ENCODE results near the gene PHF24. TPM values are rescaled to one million over a fixed set of nuclear protein-coding genes. Genes with fewer than 3 reads are reported as not detected.
"Not testable (repeated sequence)": the region's sequence is repeated elsewhere in the genome, so short reads cannot be mapped to it uniquely, and the experiment has no call there.

PHF24 gene
- total RNA-seq, 1 experiment from 2014 or later = not detected

- not testable (repeated sequence) for H3K4me1 ChIP-seq (ENCODE audit: low read length); H3K9me3 ChIP-seq (ENCODE audit: low read length); H3K9ac ChIP-seq (ENCODE audit: low read length); H3K36me3 ChIP-seq (ENCODE audit: insufficient read depth, low read length); H2AFZ ChIP-seq (ENCODE audit: low read length); H3K4me2 ChIP-seq (ENCODE audit: low read depth, low read length, poor library complexity, severe bottlenecking); DNase-seq; H3K79me2 ChIP-seq (ENCODE audit: low read length); H3K27ac ChIP-seq (ENCODE audit: low read length); H4K20me1 ChIP-seq (ENCODE audit: insufficient read depth, low read depth, low read length); H3K27me3 ChIP-seq (ENCODE audit: low read length); H3K9me2 ChIP-seq (replicated peaks; ENCODE audit: insufficient read depth, low read length); H3K4me3 ChIP-seq (ENCODE audit: low read length)
These were observed 46.2 kb downstream of the PHF24 start for GRCh38 chr9:35004299-35004698.

GRCh38 chr9:35010351-35010958 lies 52.4 kb downstream of the PHF24 start:
- peaks cover 53% of the 10 kb centered on the region for H3K36me3 ChIP-seq (ENCODE audit: insufficient read depth, low read length)
- no peaks in the 10 kb centered on the region for H3K27me3 ChIP-seq (ENCODE audit: low read length)
- no peak overlapping the region for H2AFZ ChIP-seq (ENCODE audit: low read length)
- H3K9me3 ChIP-seq (ENCODE audit: low read length) = peaks cover 3% of the 10 kb centered on the region; the same call in 1 of the 2 replicates
- H3K27ac ChIP-seq (ENCODE audit: low read length) = no peak overlapping the region
- no peaks in the 10 kb centered on the region for H4K20me1 ChIP-seq (ENCODE audit: insufficient read depth, low read depth, low read length)
- DNase-seq = no peak
- H3K4me1 ChIP-seq (ENCODE audit: low read length) = no peaks in the 10 kb centered on the region
- no peak overlapping the region for H3K9ac ChIP-seq (ENCODE audit: low read length)
- H3K4me2 ChIP-seq (ENCODE audit: low read depth, low read length, poor library complexity, severe bottlenecking) = no peak overlapping the region
- no peaks in the 10 kb centered on the region for H3K79me2 ChIP-seq (ENCODE audit: low read length)
- H3K4me3 ChIP-seq (ENCODE audit: low read length) = no peak overlapping the region
- H3K9me2 ChIP-seq (replicated peaks; ENCODE audit: insufficient read depth, low read length) = no peaks in the 10 kb centered on the region

GRCh38 chr9:35014517-35014916 lies 56.4 kb downstream of the PHF24 start:
- Histone ChIP-seq H3K9ac (ENCODE audit: low read length) (no peak overlapping the region), H3K79me2 (ENCODE audit: low read length) (no peaks in the 10 kb centered on the region), H2AFZ (ENCODE audit: low read length) (no peak overlapping the region), H3K4me3 (ENCODE audit: low read length) (no peak overlapping the region), H3K27me3 (ENCODE audit: low read length) (no peaks in the 10 kb centered on the region), H3K9me3 (ENCODE audit: low read length) (peaks cover 3% of the 10 kb centered on the region; the same call in 1 of the 2 replicates), H3K4me1 (ENCODE audit: low read length) (peaks cover 3% of the 10 kb centered on the region; the same call in 1 of the 2 replicates), H3K27ac (ENCODE audit: low read length) (no peak overlapping the region), H3K36me3 (ENCODE audit: insufficient read depth, low read length) (peaks cover 72% of the 10 kb centered on the region), H3K9me2 (replicated peaks; ENCODE audit: insufficient read depth, low read length) (no peaks in the 10 kb centered on the region), H4K20me1 (ENCODE audit: insufficient read depth, low read depth, low read length) (no peaks in the 10 kb centered on the region), H3K4me2 (ENCODE audit: low read depth, low read length, poor library complexity, severe bottlenecking) (no peak overlapping the region)
- DNase-seq = no peak

- H3K27me3 ChIP-seq (ENCODE audit: low read length); H3K79me2 ChIP-seq (ENCODE audit: low read length); H3K9me2 ChIP-seq (replicated peaks; ENCODE audit: insufficient read depth, low read length); H3K4me2 ChIP-seq (ENCODE audit: low read depth, low read length, poor library complexity, severe bottlenecking); H3K9me3 ChIP-seq (ENCODE audit: low read length); H3K9ac ChIP-seq (ENCODE audit: low read length); H3K27ac ChIP-seq (ENCODE audit: low read length); H4K20me1 ChIP-seq (ENCODE audit: insufficient read depth, low read depth, low read length); H3K4me3 ChIP-seq (ENCODE audit: low read length); DNase-seq; H2AFZ ChIP-seq (ENCODE audit: low read length): not testable (repeated sequence)
- Histone ChIP-seq H3K4me1 (ENCODE audit: low read length) (peaks cover 11% of the 10 kb centered on the region), H3K36me3 (ENCODE audit: insufficient read depth, low read length) (peaks cover 16% of the 10 kb centered on the region)
These were observed 65.4 kb downstream of the PHF24 start for GRCh38 chr9:35023443-35023842.

- Histone ChIP-seq H3K27me3 (ENCODE audit: low read length) (no peaks in the 10 kb centered on the region), H3K79me2 (ENCODE audit: low read length) (no peaks in the 10 kb centered on the region), H3K36me3 (ENCODE audit: insufficient read depth, low read length) (peaks cover 8% of the 10 kb centered on the region; the same call in 1 of the 2 replicates), H3K9me2 (replicated peaks; ENCODE audit: insufficient read depth, low read length) (no peaks in the 10 kb centered on the region), H3K9ac (ENCODE audit: low read length) (no peak overlapping the region), H3K9me3 (ENCODE audit: low read length) (no peaks in the 10 kb centered on the region), H2AFZ (ENCODE audit: low read length) (no peak overlapping the region), H3K4me3 (ENCODE audit: low read length) (no peak overlapping the region), H3K27ac (ENCODE audit: low read length) (no peak overlapping the region), H3K4me2 (ENCODE audit: low read depth, low read length, poor library complexity, severe bottlenecking) (no peak overlapping the region), H4K20me1 (ENCODE audit: insufficient read depth, low read depth, low read length) (no peaks in the 10 kb centered on the region), H3K4me1 (ENCODE audit: low read length) (peaks cover 30% of the 10 kb centered on the region)
- no peak for DNase-seq
These were observed 68.6 kb downstream of the PHF24 start for GRCh38 chr9:35026671-35027070.

- no peak overlapping the region for H3K9ac ChIP-seq (ENCODE audit: low read length)
- H3K27ac ChIP-seq (ENCODE audit: low read length) = peak overlapping the region; percentile 53
- no peaks in the 10 kb centered on the region for H3K79me2 ChIP-seq (ENCODE audit: low read length)
- H3K27me3 ChIP-seq (ENCODE audit: low read length) = no peaks in the 10 kb centered on the region
- H3K9me3 ChIP-seq (ENCODE audit: low read length) = no peaks in the 10 kb centered on the region
- no peak overlapping the region for H2AFZ ChIP-seq (ENCODE audit: low read length)
- DNase-seq = no peak
- peaks cover 8% of the 10 kb centered on the region; the same call in 1 of the 2 replicates for H3K36me3 ChIP-seq (ENCODE audit: insufficient read depth, low read length)
- H3K9me2 ChIP-seq (replicated peaks; ENCODE audit: insufficient read depth, low read length) = no peaks in the 10 kb centered on the region
- no peaks in the 10 kb centered on the region for H4K20me1 ChIP-seq (ENCODE audit: insufficient read depth, low read depth, low read length)
- H3K4me1 ChIP-seq (ENCODE audit: low read length) = peaks cover 30% of the 10 kb centered on the region
- H3K4me2 ChIP-seq (ENCODE audit: low read depth, low read length, poor library complexity, severe bottlenecking) = no peak overlapping the region
- H3K4me3 ChIP-seq (ENCODE audit: low read length) = no peak overlapping the region
These were observed 69.3 kb downstream of the PHF24 start for GRCh38 chr9:35027374-35027773.

GRCh38 chr9:35027860-35028259 lies 69.8 kb downstream of the PHF24 start:
- Histone ChIP-seq H3K36me3 (ENCODE audit: insufficient read depth, low read length) (peaks cover 8% of the 10 kb centered on the region; the same call in 1 of the 2 replicates), H3K4me3 (ENCODE audit: low read length) (no peak overlapping the region), H3K9ac (ENCODE audit: low read length) (no peak overlapping the region), H2AFZ (ENCODE audit: low read length) (no peak overlapping the region), H3K27me3 (ENCODE audit: low read length) (no peaks in the 10 kb centered on the region), H3K79me2 (ENCODE audit: low read length) (no peaks in the 10 kb centered on the region), H3K4me1 (ENCODE audit: low read length) (peaks cover 30% of the 10 kb centered on the region), H4K20me1 (ENCODE audit: insufficient read depth, low read depth, low read length) (no peaks in the 10 kb centered on the region), H3K27ac (ENCODE audit: low read length) (peak overlapping the region; percentile 53), H3K4me2 (ENCODE audit: low read depth, low read length, poor library complexity, severe bottlenecking) (peak overlapping the region; percentile 16), H3K9me2 (replicated peaks; ENCODE audit: insufficient read depth, low read length) (no peaks in the 10 kb centered on the region), H3K9me3 (ENCODE audit: low read length) (no peaks in the 10 kb centered on the region)
- DNase-seq = no peak

GRCh38 chr9:35028341-35028740 lies 70.3 kb downstream of the PHF24 start:
- no peak for DNase-seq
- Histone ChIP-seq H3K4me3 (ENCODE audit: low read length) (no peak overlapping the region), H3K27ac (ENCODE audit: low read length) (peak overlapping the region; percentile 53), H3K4me2 (ENCODE audit: low read depth, low read length, poor library complexity, severe bottlenecking) (peak overlapping the region; percentile 16), H3K79me2 (ENCODE audit: low read length) (no peaks in the 10 kb centered on the region), H3K9ac (ENCODE audit: low read length) (peak overlapping the region; percentile 16; the same call in 1 of the 2 replicates), H4K20me1 (ENCODE audit: insufficient read depth, low read depth, low read length) (no peaks in the 10 kb centered on the region), H3K9me3 (ENCODE audit: low read length) (no peaks in the 10 kb centered on the region), H3K36me3 (ENCODE audit: insufficient read depth, low read length) (peaks cover 8% of the 10 kb centered on the region; the same call in 1 of the 2 replicates), H3K27me3 (ENCODE audit: low read length) (no peaks in the 10 kb centered on the region), H3K9me2 (replicated peaks; ENCODE audit: insufficient read depth, low read length) (no peaks in the 10 kb centered on the region), H2AFZ (ENCODE audit: low read length) (no peak overlapping the region; the same call in 1 of the 2 replicates), H3K4me1 (ENCODE audit: low read length) (peaks cover 30% of the 10 kb centered on the region)

Measured in Karpas-422 (cell line).